ENCODE results near the gene DQX1. TPM values are rescaled to one million over a fixed set of nuclear protein-coding genes. Genes with fewer than 3 reads are reported as not detected.

Gene DQX1
- total and polyA plus RNA-seq, 8 donors, result 0.13 to 0.54 (median 0.25) TPM

DNA sequence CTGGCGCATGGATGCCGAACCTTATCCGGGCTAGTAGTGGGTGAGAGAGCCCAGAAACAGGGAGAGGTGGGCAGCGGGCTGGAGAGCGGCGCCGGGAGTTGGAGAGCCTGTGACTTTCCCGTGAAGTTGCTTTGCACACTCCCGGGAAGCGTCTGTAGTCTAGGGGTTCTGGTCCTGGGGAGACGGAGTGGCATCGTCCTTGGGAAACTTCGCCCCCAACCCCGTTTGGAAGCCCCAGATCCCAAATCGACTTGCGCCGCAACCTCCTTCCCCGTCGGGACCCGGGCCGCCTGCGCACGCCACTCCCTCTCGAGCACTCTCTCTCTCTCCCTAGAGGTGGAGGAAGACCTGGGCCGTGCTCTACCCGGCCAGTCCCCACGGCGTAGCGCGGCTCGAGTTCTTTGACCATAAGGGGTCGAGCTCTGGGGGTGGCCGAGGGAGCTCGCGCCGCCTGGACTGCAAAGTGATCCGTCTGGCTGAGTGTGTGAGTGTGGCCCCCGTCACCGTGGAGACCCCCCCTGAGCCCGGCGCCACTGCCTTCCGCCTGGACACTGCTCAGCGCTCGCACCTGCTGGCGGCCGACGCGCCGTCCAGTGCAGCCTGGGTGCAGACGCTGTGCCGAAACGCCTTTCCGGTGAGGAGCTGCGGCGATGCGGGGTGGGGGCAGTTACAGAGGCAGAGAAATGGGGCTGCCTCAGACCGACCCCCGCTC, 28.9 kb upstream of the DQX1 start:
- peaks cover 13 to 51% of the 10 kb centered on the region in 2 donors for H3K4me1 ChIP-seq
- H3K4me3 ChIP-seq, result peak overlapping the region; percentile 72 to 95
- no peaks in the 10 kb centered on the region for H3K9me3 ChIP-seq
- DNase-seq (peak in 3 of 4 donors; percentile 34 to 93 (median 72)), ATAC-seq (peak; percentile 74)
- H3K36me3 ChIP-seq, result peaks cover 0 to 11% of the 10 kb centered on the region in 2 donors
- peaks cover 0 to 1% of the 10 kb centered on the region in 2 donors for H3K27me3 ChIP-seq
- H3K27ac ChIP-seq, result peak overlapping the region; percentile 84 to 93
- intact Hi-C loops (cut with DNase I), result no loop called here
- TF ChIP-seq, protein P1, sequence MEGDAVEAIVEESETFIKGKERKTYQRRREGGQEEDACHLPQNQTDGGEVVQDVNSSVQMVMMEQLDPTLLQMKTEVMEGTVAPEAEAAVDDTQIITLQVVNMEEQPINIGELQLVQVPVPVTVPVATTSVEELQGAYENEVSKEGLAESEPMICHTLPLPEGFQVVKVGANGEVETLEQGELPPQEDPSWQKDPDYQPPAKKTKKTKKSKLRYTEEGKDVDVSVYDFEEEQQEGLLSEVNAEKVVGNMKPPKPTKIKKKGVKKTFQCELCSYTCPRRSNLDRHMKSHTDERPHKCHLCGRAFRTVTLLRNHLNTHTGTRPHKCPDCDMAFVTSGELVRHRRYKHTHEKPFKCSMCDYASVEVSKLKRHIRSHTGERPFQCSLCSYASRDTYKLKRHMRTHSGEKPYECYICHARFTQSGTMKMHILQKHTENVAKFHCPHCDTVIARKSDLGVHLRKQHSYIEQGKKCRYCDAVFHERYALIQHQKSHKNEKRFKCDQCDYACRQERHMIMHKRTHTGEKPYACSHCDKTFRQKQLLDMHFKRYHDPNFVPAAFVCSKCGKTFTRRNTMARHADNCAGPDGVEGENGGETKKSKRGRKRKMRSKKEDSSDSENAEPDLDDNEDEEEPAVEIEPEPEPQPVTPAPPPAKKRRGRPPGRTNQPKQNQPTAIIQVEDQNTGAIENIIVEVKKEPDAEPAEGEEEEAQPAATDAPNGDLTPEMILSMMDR (IDR thresholded peaks at IDR 0.05), result no peak

DNA sequence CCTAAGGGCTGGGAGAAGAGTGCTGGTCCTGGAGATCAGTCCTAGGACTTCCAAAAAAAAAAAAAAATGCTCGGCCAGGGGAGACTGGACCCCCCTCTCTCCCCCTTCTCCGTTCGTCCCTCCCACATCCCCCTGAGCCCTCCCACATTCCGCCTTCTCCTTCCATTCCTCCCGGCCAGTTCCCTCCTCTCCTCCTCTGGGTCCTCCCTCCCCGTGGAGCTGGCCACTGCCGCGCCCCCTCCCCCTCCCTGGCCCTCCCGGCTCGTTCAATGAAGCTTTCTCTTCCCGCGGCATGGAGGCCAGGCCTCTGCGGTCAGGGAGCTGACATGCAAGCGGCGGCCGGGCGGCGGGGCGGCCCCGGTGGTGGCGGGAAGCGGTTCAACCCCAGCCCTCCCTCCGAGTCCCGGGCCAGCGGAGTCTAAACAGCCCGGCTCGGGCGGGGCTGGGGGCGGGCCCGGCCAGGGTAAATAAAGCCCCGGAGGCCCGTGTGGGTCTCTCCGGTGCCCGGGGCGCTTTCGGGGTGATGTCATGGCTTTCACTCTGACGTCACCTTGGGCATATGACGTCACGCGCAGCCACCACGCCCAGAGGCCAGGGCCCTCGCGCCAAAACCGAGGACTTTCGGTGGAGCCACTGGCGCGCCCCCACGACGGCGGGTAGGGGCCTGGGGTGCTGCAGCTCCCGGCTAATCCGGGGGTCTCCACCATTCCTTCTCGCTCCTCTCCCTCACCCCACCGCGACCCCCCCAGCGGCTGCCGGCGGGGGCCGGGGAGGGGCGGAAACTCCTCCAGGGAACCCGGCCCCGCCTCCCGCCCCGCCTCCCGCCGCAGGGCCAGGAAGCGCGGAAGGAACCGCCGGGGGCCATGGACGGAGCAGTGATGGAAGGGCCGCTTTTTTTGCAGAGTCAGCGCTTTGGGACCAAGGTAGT, 28.1 kb upstream of the DQX1 start, which contains the start of the genes DOK1 and LOXL3:
TSS of gene DOK1 (plus strand) at position 829 of the 928 bp plus-strand sequence. CDS start at position 864, 35 bp downstream.
TSS of gene LOXL3 (minus strand) at position 51 of the 928 bp plus-strand sequence. CDS start 1,308 bp downstream, outside the sequence.
- Histone ChIP-seq H3K27ac (peak within 1 kb of the TSS; percentile 84 to 93), H3K9me3 (no peaks in the 10 kb centered on the region), H3K27me3 (no peaks in the 10 kb centered on the region), H3K4me1 (peaks cover 13 to 59% of the 10 kb centered on the region in 2 donors), H3K36me3 (peaks cover 0 to 11% of the 10 kb centered on the region in 2 donors), H3K4me3 (peak within 1 kb of the TSS; percentile 72 to 95)
- intact Hi-C loops (cut with DNase I), result no loop called here
- TF ChIP-seq, protein P1 (IDR thresholded peaks at IDR 0.05), result no peak
- ATAC-seq, result peak; percentile 91
- DNase-seq, result peak; percentile 88 to 97 (median 93)

DNA sequence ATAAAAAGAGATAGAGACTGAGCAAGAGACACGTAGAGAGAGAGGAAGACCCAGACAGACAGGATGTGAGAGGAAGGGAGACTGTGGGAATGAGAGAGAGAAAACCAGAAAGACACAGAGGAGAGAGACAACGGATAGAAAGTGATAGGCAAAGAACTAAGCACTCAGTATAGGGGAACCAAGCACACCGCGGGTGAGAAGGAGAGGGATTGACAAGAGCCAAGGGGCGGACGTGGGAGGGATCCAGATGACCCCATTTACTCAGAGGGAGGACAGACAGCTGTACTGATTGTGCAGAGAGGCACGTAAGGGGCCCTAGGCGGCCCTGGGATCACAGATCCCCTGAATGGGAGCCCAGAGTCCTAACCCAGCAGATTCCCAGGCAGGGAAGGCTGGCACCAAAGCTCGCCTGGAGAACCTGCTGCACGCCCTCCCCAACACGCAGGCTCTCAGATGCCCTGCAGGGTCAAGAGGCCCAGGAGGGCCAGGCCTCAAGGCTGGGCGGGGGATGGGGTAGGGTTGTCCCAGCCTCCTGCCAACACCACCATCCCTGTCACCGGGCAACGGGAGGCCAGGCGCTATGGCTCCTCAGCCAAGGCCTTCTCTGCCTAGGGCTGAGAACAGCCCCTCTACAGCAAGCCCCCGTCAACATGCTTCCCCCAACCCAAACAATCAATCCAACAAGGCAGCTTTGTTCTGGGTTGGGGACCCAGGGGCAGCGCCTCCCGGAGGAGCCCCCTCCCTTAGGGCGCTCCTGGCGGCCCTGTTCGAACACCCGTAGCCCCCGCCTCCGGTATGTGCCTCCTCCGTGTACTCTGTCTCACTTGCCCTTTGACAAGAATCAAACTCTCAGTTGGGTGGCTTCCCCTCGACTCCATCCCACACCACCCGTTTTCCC, 27.1 kb upstream of the DQX1 start:
- Histone ChIP-seq H3K4me1 (peaks cover 13 to 58% of the 10 kb centered on the region in 2 donors), H3K4me3 (peak overlapping the region; percentile 72 to 95), H3K9me3 (no peaks in the 10 kb centered on the region), H3K27me3 (no peaks in the 10 kb centered on the region), H3K27ac (peak overlapping the region in 1 of 2 donors; percentile 84), H3K36me3 (peaks cover 0 to 11% of the 10 kb centered on the region in 2 donors)
- intact Hi-C loops (cut with DNase I), result no loop called here
- ATAC-seq (peak; percentile 0), DNase-seq (peak in 2 of 4 donors; percentile 37 to 58)
- TF ChIP-seq, protein P1 (IDR thresholded peaks at IDR 0.05), result no peak

DNA sequence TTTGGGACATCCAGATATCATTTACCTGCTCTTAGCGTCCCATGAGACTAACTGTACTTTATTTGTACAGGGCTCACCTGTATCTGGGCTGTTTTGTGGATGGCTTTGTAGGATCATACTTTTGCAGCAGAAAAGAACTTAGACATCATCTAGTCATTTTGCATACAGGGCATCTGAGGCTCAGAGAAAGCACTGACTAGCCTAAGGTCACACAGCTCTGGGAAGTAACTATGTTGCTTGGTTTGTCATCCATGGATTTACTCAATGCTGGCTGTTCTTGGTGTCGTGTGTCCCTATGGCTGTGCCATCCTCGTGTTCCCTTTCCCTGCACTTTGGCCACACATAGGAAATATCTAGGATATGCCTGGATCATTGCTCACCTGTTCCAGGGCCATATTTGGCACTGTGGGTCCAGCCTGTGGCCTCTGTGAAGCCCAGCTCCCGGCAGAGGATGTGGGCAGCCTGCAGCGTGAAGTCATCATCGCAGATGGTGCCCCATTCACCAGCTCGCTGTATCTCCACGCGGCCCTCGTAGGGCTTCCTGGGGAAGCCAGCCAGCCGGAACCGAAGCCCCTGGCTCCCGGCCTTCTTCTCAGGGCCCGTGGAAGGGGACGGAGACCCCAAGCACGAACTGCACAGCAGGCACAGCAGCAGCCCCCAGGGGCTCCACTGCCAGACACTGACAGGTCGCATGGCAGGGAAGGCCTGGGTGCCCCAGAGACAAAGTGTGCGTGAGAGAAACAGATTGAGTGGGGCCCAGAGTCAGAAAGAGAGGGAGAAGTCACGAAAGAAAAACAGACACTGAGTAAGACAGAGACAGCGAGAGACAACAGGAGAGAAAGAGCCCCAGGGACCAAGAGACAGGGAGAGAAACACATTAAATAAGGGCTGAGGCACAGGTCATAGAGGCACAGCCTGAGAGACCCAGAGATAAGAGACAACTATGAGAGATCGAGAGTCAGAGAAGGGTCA, 26.2 kb upstream of the DQX1 start:
- Histone ChIP-seq H3K9me3 (no peaks in the 10 kb centered on the region), H3K36me3 (peaks cover 0 to 11% of the 10 kb centered on the region in 2 donors), H3K4me1 (peaks cover 13 to 57% of the 10 kb centered on the region in 2 donors), H3K27me3 (no peaks in the 10 kb centered on the region), H3K27ac (no peak overlapping the region), H3K4me3 (no peak overlapping the region)
- TF ChIP-seq, protein P1 (IDR thresholded peaks at IDR 0.05), result no peak
- intact Hi-C loops (cut with DNase I), result no loop called here
- no peak for DNase-seq
- no peak for ATAC-seq
